Measurements from ENCODE around the gene ARL14EPL.

- TF ChIP-seq, protein P1, sequence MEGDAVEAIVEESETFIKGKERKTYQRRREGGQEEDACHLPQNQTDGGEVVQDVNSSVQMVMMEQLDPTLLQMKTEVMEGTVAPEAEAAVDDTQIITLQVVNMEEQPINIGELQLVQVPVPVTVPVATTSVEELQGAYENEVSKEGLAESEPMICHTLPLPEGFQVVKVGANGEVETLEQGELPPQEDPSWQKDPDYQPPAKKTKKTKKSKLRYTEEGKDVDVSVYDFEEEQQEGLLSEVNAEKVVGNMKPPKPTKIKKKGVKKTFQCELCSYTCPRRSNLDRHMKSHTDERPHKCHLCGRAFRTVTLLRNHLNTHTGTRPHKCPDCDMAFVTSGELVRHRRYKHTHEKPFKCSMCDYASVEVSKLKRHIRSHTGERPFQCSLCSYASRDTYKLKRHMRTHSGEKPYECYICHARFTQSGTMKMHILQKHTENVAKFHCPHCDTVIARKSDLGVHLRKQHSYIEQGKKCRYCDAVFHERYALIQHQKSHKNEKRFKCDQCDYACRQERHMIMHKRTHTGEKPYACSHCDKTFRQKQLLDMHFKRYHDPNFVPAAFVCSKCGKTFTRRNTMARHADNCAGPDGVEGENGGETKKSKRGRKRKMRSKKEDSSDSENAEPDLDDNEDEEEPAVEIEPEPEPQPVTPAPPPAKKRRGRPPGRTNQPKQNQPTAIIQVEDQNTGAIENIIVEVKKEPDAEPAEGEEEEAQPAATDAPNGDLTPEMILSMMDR (IDR thresholded peaks at IDR 0.05) = no peak
- TF ChIP-seq POLR2A (IDR thresholded peaks at IDR 0.05) = no peak
Measured at GRCh38 chr5:116088062-116088461, 55.8 kb downstream of the ARL14EPL start.
